ENCODE results near the gene RBM39.
"Not testable (repeated sequence)": the region's sequence is repeated elsewhere in the genome, so short reads cannot be mapped to it uniquely, and the experiment has no call there.

The RBM39 gene

GRCh38 chr20:35718972-35719635 is 23.0 kb downstream of the RBM39 start:
- H3K4me3 ChIP-seq (ENCODE audit: control insufficient read depth, low read depth, low read length): no peak overlapping the region
- TF ChIP-seq CTCF (conservative IDR thresholded peaks at IDR 0.05; ENCODE audit: control insufficient read depth, insufficient read depth, low read depth, low read length): no peak
- peak; percentile 82 for DNase-seq (ENCODE audit: low read depth)

- H3K4me3 ChIP-seq (ENCODE audit: control insufficient read depth, low read depth, low read length): not testable (repeated sequence)
- DNase-seq (ENCODE audit: low read depth): peak; percentile 35
Observed at GRCh38 chr20:35718321-35718720, 23.7 kb downstream of the RBM39 start.

- DNase-seq (ENCODE audit: low read depth): no peak
- no peak for TF ChIP-seq CTCF (conservative IDR thresholded peaks at IDR 0.05; ENCODE audit: control insufficient read depth, insufficient read depth, low read depth, low read length)
- no peak overlapping the region for H3K4me3 ChIP-seq (ENCODE audit: control insufficient read depth, low read depth, low read length)
Observed at GRCh38 chr20:35716330-35716729, 25.7 kb downstream of the RBM39 start.

GRCh38 chr20:35715652-35716051 is 26.4 kb downstream of the RBM39 start:
- no peak for DNase-seq (ENCODE audit: low read depth)
- no peak for TF ChIP-seq CTCF (conservative IDR thresholded peaks at IDR 0.05; ENCODE audit: control insufficient read depth, insufficient read depth, low read depth, low read length)
- H3K4me3 ChIP-seq (ENCODE audit: control insufficient read depth, low read depth, low read length): no peak overlapping the region

DNA sequence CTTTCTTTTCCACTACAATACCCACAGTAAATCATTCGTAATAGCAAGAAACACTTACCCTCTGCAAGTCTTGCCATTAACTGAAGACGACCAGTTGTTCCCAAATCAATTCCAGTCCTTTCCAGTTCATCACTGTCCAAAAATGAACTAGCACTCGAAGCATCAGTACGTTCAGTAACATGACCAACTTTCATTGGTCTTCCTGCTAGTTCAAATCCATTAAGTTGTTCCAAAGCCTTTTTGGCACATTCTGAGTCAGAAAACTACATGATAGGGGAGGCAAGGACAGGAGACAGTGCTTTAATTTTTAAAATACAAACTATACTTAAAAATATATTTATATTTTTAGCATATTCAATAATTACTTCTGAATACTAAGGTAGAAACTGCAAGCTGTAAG is 27.9 kb downstream of the RBM39 start:
- no peak overlapping the region for H3K4me3 ChIP-seq (ENCODE audit: control insufficient read depth, low read depth, low read length)
- no peak for TF ChIP-seq CTCF (conservative IDR thresholded peaks at IDR 0.05; ENCODE audit: control insufficient read depth, insufficient read depth, low read depth, low read length)
- DNase-seq (ENCODE audit: low read depth): no peak

GRCh38 chr20:35713120-35713519 is 28.9 kb downstream of the RBM39 start:
- H3K4me3 ChIP-seq (ENCODE audit: control insufficient read depth, low read depth, low read length); DNase-seq (ENCODE audit: low read depth): not testable (repeated sequence)

- TF ChIP-seq CTCF (conservative IDR thresholded peaks at IDR 0.05; ENCODE audit: control insufficient read depth, insufficient read depth, low read depth, low read length): no peak
- no peak overlapping the region for H3K4me3 ChIP-seq (ENCODE audit: control insufficient read depth, low read depth, low read length)
- no peak for DNase-seq (ENCODE audit: low read depth)
Observed at GRCh38 chr20:35711588-35712209, 30.4 kb downstream of the RBM39 start.

All from fibroblast of mammary gland (primary cell).